Endothelial cell of umbilical vein (primary cell): ENCODE measurements around the gene DAB1. TPM values are rescaled to one million over a fixed set of nuclear protein-coding genes. Genes with fewer than 3 reads are reported as not detected.

ENCODE experiments used
- BruUV-seq: library from RNA; stranded (reverse); fragments of 400-500 nt; replicated peaks from 2 replicates; lab custom pipeline; 2021; lab: Mats Ljungman, UMichigan
- CTCF ChIA-PET: fragments of 300-600, 350-600 bp; sonication (Branson Sonifier 250); formaldehyde crosslinking; loops from one replicate; lab custom pipeline; 2021; ENCODE audit warnings: antibody characterized with exemption, inconsistent platforms; lab: Charles Lee
- POLR2A ChIA-PET: fragments of 300-600, 350-600 bp; sonication (Branson Sonifier 250); formaldehyde crosslinking; loops from one replicate; lab custom pipeline; 2021; ENCODE audit warnings: antibody characterized with exemption, inconsistent platforms; lab: Charles Lee
- DNase-seq: peaks from one replicate; pipeline ENCODE4 v3.0.0-alpha.2; 2011; ENCODE audit warnings: low read depth, low spot score
- FAIRE-seq: peaks from 2 replicates; lab custom pipeline; 2011; peaks lifted over from hg19 to GRCh38; lab: Jason Lieb, UNC
- H2AFZ ChIP-seq: 2 replicates; pipeline ENCODE4 v1.6.0; 2012; ENCODE audit warnings: low read depth, low read length, control low read depth, inconsistent platforms
- H3K27ac ChIP-seq: 2 replicates; pipeline ENCODE4 v1.5.1; 2011; ENCODE audit warnings: low read depth, mild to moderate bottlenecking, control low read depth, low read length, moderate library complexity; ENCODE audit not compliant: insufficient read depth
- H3K27me3 ChIP-seq, 2 experiments: 2 replicates each; pipeline versions ENCODE4 v1.6.0 to v1.6.1; 2011; ENCODE audit warnings: low read length in 2 of 2, mixed read lengths in 1 of 2; ENCODE audit not compliant: control insufficient read depth in 2 of 2, insufficient read depth in 2 of 2
- H3K36me3 ChIP-seq, 2 experiments: 2 replicates in 1 of 2; 3 replicates in 1 of 2; pipeline ENCODE4 v1.5.1; 2011; ENCODE audit warnings: low read length in 2 of 2, mild to moderate bottlenecking in 1 of 2, moderate library complexity in 1 of 2; ENCODE audit not compliant: control insufficient read depth in 2 of 2, insufficient read depth in 2 of 2; ENCODE audit errors: extremely low read depth in 1 of 2
- H3K4me1 ChIP-seq: 3 replicates; pipeline ENCODE4 v1.5.1; 2011; ENCODE audit warnings: mild to moderate bottlenecking, low read length; ENCODE audit not compliant: control insufficient read depth, insufficient read depth; ENCODE audit errors: extremely low read depth
- H3K4me2 ChIP-seq: 2 replicates; pipeline ENCODE4 v1.6.1; 2011; ENCODE audit warnings: low read length, control low read depth, mixed read lengths; ENCODE audit not compliant: insufficient read depth
- H3K4me3 ChIP-seq, 3 experiments: fragments of 200-600 bp in 1 of 3; sonication (generic), shearing (Covaris generic) in 1 of 3; replicated peaks in 1 of 3; 2 replicates each; pipeline ENCODE4 v1.5.1; 2011 to 2016; ENCODE audit warnings: control low read depth in 3 of 3, low read length in 3 of 3, mild to moderate bottlenecking in 2 of 3, inconsistent platforms in 1 of 3, low read depth in 1 of 3, moderate library complexity in 1 of 3; ENCODE audit not compliant: insufficient read depth in 1 of 3
- H3K79me2 ChIP-seq: 2 replicates; pipeline ENCODE4 v1.6.0; 2012; ENCODE audit warnings: low read length, inconsistent platforms; ENCODE audit not compliant: control insufficient read depth, insufficient read depth
- H3K9ac ChIP-seq: replicated peaks from 2 replicates; pipeline ENCODE3; 2011; ENCODE audit warnings: low read length, control low read depth; ENCODE audit not compliant: insufficient read depth; ENCODE audit errors: extremely low read depth
- H3K9me1 ChIP-seq: replicated peaks from 3 replicates; pipeline ENCODE4 v1.6.0; 2011; ENCODE audit warnings: mild to moderate bottlenecking, low read length; ENCODE audit not compliant: control insufficient read depth, insufficient read depth; ENCODE audit errors: extremely low read depth
- H3K9me3 ChIP-seq: replicated peaks from 2 replicates; pipeline ENCODE4 v1.5.1; 2012; ENCODE audit warnings: low read length, inconsistent platforms; ENCODE audit not compliant: control insufficient read depth, insufficient read depth
- H4K20me1 ChIP-seq: replicated peaks from 2 replicates; pipeline ENCODE3; 2011; ENCODE audit warnings: mild to moderate bottlenecking, low read length; ENCODE audit not compliant: control insufficient read depth, insufficient read depth; ENCODE audit errors: extremely low read depth
- CTCF ChIP-seq, 2 donors: IDR thresholded peaks; 1 replicate in 1 of 2; 2 replicates in 1 of 2; pipeline ENCODE4 v1.5.1; 2011; ENCODE audit warnings: low read length in 2 of 2, mild to moderate bottlenecking in 2 of 2, moderate library complexity in 2 of 2, control low read depth in 1 of 2, inconsistent platforms in 1 of 2, low read depth in 1 of 2; ENCODE audit not compliant: insufficient read depth in 1 of 2; ENCODE audit errors: extremely low read depth in 1 of 2
- EZH2 ChIP-seq: IDR thresholded peaks from 2 replicates; pipeline ENCODE4 v1.6.1; 2012; ENCODE audit warnings: borderline replicate concordance, low read depth, mild to moderate bottlenecking, moderate library complexity, low read length, inconsistent platforms; ENCODE audit not compliant: severe bottlenecking
- FOS ChIP-seq: IDR thresholded peaks from 2 replicates; pipeline ENCODE4 v1.6.1; 2011; ENCODE audit warnings: mild to moderate bottlenecking, low read length, moderate library complexity, borderline replicate concordance; ENCODE audit not compliant: insufficient read depth
- GATA2 ChIP-seq: IDR thresholded peaks from 2 replicates; pipeline ENCODE4 v1.7.0; 2011; ENCODE audit warnings: low read depth, mild to moderate bottlenecking, moderate library complexity, mixed read lengths, low read length; ENCODE audit not compliant: insufficient read length, insufficient read depth
- JUN ChIP-seq: IDR thresholded peaks from 2 replicates; pipeline ENCODE4 v1.6.1; 2011; ENCODE audit warnings: borderline replicate concordance, low read depth; ENCODE audit not compliant: insufficient read length, insufficient read depth
- MAX ChIP-seq: IDR thresholded peaks from 2 replicates; pipeline ENCODE4 v1.6.1; 2011; ENCODE audit not compliant: insufficient read depth, insufficient read length
- MYC ChIP-seq: IDR thresholded peaks from one replicate; pipeline ENCODE4 v1.6.1; 2011; ENCODE audit warnings: mild to moderate bottlenecking, low read depth, low read length
- POLR2A ChIP-seq: IDR thresholded peaks from 2 replicates; pipeline ENCODE4 v1.6.1; 2012; ENCODE audit warnings: low read depth, mild to moderate bottlenecking, control low read depth, low read length
- POLR2AphosphoS5 ChIP-seq: IDR thresholded peaks from 2 replicates; pipeline ENCODE4 v1.6.1; 2012; ENCODE audit warnings: low read depth, mild to moderate bottlenecking, control low read depth, low read length, moderate library complexity; ENCODE audit not compliant: insufficient read depth
- dilution Hi-C: fragments of 300-500 bp; cut with MboI; formaldehyde crosslinking; loops from one replicate; pipeline ENCODE4 v1.15.0; 2019; ENCODE audit warnings: low sequenced_read_pairs; ENCODE audit not compliant: extremely low pct_ligation_motif_present
- intact Hi-C: fragments of 100-400 bp; cut with micrococcal nuclease; formaldehyde crosslinking; loops from one replicate; pipeline ENCODE4 v1.10.0; 2022
- polyA plus RNA-seq, 4 experiments: library from polyadenylated mRNA; depleted of rRNA in 3 of 4; stranded (reverse) in 3 of 4; unstranded in 1 of 4; fragments of >200 nt; gene quantifications; 2 replicates each; pipeline versions ENCODE4 v1.2.1 to v1.2.3, GENCODE V29; 2011 to 2012; ENCODE audit warnings: missing spikeins in 1 of 4
- total RNA-seq: library from RNA; stranded (reverse); gene quantifications from 2 replicates; pipeline ENCODE4 v1.2.3, GENCODE V29; 2021

The DAB1 gene
- total and polyA plus RNA-seq, 2 donors (not counting 3 experiments of a cell fraction or from before 2014, with no cell fraction given): not detected

- Histone ChIP-seq H3K27me3 (no peaks in the 10 kb centered on the region), H2AFZ (no peak overlapping the region), H4K20me1 (no peaks in the 10 kb centered on the region), H3K9ac (no peak overlapping the region), H3K36me3 (no peaks in the 10 kb centered on the region), H3K79me2 (no peaks in the 10 kb centered on the region), H3K27ac (no peak overlapping the region), H3K4me2 (no peak overlapping the region), H3K4me1 (no peaks in the 10 kb centered on the region), H3K4me3 (no peak overlapping the region), H3K9me3 (peaks cover 4% of the 10 kb centered on the region), H3K9me1 (no peaks in the 10 kb centered on the region)
- BruUV-seq: no TSS peak
- FAIRE-seq (no peak), DNase-seq (no peak)
- ChIA-PET POLR2A (no interaction called here), CTCF (no interaction called here)
- TF ChIP-seq FOS (no peak), CTCF (IDR thresholded peaks at IDR 0.05; ENCODE audit: extremely low read depth in 1 of 2, insufficient read depth in 1 of 2, low read depth in 1 of 2, low read length in 2 of 2) (no peak), MAX (no peak), MYC (no peak), JUN (no peak), EZH2 (no peak), POLR2A (no peak), POLR2AphosphoS5 (no peak), GATA2 (no peak)
- dilution Hi-C loops: no loop called here
- intact Hi-C loops: no loop called here
Measured at GRCh38 chr1:57272150-57272549, 151.7 kb downstream of the DAB1 start.
